Stimulated activated CD8-positive, alpha-beta memory T cell treated with anti-CD3 and anti-CD28 coated beads, Interleukin-2, amount 100 ng/mL, for 1 hour (primary cell): ENCODE measurements around the gene ASIC1.
"Not testable (repeated sequence)": the region's sequence is repeated elsewhere in the genome, so short reads cannot be mapped to it uniquely, and the experiment has no call there.

Experiments used
- DNase-seq, 2 donors: peaks; one replicate each; pipeline ENCODE4 v3.0.0-alpha.2; 2020; ENCODE audit warnings: low read depth in 2 of 2

The ASIC1 gene

DNA sequence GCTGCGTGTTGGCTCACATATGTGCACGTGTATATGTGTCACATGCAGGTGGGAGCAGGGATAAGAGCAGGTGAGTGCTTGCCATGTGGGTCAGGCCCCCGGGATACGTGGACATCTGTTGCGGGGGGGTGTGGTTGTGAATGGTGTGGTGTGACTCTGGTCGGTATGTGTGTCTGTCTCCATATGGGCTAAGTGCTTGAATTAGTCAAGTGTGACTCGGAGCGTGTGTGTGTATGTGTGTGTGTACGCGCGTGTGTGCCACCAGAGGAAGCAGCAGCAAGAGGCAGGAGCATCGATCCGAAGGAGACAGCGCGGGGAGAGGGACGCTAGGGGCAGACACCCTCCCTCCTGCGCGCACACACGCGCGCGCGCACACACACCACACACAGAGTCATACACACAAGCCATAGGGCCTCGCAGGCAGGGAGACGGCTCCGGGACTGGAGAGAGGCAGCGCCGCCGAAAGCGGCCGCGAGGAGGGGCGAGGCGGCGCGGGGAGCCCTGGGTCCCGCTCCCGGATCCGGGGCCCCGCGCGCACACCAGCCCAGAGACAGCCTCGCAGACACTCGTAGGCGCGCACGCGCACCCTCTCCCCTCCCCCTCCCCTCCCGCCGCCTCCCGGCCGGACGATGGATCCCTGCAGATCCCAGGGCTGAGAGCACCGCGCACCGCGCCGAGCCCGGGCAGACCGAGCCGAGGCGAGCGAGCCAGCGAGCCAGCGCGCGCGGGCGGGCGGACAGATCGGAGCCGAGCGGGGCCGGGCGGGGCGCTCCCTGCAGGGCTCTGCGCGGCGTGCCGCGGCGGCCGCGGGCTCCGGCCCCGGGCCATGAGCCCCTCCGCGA, at the start of gene ASIC1:
Gene ASIC1, plus strand, starts transcription at position 597 of the 842 bp plus-strand sequence. CDS start 1,171 bp downstream, outside the sequence.
- peak in 1 of 2 donors; percentile 24 for DNase-seq

DNA sequence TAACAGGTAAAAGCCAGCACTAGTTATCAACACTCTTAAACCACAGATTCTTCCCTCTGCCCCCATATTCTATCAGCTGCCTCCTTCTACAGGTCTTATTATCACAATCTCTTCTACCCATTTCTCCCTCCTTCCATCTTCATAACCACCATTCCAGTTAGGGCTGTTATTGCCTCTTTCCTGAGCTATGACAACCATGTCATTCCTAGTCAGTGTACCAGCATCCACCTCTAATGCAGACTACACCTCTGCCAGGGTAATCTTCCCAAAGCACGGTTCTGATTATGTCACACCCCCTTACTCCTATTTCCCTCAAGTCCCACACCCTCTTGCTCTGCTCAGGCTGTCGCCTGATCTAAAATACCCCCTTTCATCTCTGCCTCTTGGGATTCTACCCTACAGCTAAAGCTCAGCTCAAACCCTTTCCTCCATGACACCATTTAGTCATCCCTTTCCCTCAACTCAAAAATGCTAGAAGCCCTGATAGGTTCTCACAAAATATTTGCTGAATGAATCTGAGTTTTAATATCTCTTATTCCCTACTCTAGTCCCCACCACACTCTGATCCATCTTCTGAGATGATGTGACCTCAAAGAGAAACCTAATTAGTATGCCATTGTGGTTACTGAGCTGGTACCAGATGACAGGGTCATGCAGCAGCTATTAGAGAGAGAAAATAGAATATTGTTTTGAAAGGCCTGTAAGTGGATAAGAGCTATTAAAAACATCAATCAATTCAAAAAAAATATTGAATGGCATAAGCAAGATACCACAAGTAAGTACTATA, 43.8 kb upstream of the ASIC1 start:
- no peak for DNase-seq

DNA sequence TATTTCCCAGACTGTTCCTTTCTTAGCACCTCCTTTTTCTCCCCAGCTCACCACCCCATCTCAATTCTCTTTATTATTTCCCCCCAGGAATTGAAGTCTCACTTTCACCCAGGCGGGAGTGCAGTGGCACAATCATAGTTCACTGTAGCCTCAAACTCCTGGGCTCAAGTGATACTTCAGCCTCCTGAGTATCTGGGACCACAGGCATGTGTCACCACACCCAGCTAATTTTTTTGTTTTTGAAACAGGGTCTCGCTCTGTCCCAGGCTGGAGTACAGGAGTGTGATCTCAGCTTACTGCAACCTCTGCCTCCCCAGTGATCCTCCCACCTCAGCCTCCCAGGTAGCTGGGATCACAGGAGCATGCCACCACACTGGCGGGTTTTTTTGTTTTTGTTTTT, 43.1 kb upstream of the ASIC1 start:
- no peak for DNase-seq

DNA sequence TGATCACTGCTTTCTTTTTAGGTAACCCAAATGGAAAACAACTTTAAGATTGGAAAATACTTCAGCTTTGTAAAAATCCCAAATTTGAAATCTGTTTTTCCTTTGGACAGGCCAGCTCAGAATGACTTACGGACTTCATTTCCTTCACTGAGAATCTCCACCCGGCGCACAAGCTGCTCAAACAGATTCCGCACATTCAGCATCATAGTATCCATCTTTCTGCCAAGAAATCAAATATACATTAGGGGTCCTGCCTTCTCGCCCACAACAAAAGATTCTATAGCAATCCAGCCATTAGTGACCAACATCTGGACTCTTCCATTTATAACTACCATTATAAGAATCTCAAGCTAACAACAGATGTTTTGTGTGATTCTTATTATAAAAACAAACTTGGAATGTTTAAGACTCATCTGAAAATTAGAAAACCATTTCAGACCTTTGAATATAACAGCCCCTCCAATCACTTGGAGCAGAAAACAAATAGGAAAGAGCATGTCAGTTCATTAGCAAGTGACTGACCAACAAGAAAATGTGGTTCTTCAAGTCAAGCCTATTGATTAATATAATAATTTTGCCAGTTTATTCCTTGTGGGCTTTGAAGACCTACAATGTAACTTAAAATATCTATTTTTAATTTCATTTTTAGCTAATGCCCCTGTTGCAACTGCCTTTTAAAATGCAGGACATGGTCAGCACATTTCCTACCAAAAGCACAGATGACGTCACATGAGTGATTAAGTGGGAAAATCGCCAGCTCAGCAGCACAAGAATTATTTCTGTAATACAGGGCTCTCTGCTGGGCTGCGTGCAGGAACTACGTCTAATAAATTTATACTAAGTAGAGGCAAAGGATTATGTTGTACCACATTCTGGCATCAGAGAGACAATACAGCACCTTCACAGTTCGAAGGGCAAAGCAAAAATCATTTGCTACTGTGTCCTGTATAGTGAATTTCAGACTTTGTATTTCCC, 40.6 kb upstream of the ASIC1 start:
- no peak for DNase-seq

DNA sequence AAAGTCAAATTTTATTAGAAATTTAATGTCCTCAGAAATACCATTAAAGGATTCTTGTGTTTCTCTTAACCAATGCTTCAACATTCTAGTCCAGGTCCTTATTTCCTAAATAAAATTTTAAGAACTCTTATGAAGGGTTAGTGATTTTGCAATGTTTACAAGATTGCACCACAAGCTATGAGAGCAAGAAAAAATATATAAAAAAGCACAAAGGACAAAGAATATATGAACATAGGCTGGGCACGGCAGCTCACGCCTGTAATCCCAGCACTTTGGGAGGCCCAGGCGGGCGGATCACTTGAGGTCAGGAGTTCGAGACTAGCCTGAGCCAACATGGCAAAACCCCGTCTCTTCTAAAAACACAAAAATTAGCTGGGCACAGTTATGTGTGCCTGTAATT, 39.8 kb upstream of the ASIC1 start:
- DNase-seq, result no peak

DNA sequence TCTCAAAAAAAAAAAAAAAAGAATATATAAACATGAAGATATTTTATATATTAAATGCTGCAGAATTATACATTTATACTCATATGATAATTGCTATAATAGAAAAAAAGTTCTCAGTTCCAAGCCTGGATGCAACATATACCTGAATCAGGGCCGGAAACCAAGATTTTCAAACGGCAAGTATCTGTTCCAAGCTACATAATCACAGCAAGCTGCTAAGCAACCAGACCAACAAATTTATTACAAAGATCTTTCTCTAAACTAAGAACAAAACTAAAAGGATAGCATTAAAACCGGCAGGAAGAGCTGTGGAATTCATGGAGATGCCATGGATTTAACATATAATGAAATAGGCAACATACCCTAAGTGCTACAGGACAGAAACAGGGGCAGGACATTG, 39.2 kb upstream of the ASIC1 start:
- DNase-seq, result no peak

DNA sequence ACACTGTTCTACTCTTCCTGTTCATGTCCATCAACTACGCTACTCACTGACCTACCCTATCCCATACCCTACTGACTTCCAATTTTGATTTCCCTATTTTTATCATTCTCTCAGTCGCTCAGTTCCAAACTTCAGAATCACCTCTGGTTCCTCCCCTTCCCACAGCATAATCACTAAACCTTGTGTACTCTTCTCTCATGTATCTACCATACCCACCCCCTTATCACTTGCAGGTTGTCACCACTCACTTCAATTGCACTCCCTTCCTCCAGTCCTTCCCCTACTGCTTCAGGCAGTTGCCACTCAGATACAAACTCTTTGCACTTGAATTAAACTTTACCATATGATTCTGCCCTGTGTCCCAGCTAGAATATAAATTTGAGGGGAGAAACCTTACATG, 38.4 kb upstream of the ASIC1 start:
- no peak for DNase-seq

DNA sequence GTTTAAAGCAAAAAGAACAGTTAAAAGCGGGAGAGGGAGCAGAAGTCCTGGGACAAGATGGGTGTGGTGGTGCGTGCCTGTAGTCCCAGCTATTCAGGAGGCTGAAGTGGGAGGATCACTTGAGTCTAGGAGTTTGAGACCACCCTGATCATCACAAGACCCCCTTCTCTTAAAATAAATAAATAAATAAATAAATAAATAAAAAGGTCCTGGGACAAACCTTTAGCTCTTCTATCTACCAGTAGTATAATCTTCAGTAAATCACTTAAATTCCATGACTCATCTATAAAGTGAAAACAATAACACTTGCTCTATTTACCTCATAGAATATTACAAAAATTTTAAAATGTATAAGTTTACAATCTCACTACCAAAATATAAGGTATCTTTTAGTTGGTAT, 37.9 kb upstream of the ASIC1 start:
- DNase-seq, result no peak

DNA sequence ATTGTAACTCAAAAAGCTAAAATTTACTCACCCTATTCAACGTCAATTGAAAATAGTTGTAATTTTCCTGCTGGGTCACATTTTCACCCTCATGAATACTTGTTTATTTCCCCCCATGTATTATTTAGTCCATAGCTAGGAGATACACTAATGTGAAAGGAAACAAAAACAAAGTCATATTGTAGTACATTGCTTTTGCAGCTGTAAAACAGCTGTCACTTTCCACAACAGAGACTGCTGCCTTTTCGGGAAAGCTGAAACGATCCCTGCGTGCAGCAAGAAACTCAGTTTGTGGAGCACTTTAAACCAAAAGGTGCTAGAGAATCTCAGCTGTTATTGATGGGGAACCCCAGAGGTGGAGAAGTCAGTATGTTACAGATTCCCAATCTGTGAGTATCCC, 36.4 kb upstream of the ASIC1 start:
- no peak for DNase-seq

DNA sequence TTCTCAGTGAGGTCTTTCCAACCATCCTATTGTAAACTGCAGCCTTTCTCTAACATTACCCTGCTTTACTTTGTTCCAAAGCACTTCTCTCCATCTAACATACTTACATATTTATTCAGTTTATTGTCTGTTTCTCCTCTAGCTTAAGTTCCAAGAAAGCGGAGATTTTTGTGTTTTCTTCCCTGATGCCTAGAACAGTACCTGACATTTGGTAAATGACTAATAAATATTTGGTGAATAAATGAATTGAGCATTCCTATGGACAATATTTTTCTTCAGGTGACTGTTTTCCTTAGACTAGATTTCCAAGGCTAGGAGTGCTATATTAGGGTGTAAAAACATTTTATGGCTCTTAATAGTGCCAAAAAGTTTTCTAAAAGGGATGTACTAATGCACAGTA, 34.5 kb upstream of the ASIC1 start:
- DNase-seq, result no peak

DNA sequence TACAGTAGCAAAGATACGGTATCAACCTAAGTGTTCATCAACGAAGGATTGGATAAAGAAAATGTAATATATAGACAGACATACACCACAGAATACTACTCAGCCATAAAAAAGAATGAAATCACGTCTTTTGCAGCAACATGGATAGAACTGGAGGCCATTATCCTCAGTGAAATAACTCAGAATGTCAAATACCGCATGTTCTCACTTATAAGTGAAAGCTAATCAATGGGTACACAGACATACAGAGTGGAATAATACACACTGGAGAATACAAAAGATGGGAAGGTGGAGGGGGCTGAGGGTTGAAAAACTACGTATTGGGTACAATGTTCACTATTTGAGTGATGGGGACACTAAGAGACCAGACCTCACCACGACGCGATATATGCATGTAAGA, 33.2 kb upstream of the ASIC1 start:
- DNase-seq, result no peak

DNA sequence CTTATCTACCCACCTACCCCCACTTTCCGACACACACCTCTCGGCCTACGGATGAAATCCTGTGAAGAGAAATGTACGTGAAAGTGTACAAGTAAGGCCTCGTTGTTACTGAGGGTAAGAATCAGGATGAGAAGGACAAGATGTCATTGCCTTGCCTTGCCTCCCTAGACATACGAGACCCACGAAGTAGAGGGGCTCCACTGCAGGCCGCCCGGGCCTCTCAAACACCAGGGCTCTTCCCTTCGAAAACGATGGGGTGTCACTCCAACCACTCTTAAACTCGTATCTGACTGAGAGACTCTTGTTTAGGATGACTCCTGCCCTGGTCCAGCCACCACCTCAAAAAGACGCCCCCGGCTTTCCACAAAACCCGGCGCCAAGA, 32.6 kb upstream of the ASIC1 start:
- no peak for DNase-seq

DNA sequence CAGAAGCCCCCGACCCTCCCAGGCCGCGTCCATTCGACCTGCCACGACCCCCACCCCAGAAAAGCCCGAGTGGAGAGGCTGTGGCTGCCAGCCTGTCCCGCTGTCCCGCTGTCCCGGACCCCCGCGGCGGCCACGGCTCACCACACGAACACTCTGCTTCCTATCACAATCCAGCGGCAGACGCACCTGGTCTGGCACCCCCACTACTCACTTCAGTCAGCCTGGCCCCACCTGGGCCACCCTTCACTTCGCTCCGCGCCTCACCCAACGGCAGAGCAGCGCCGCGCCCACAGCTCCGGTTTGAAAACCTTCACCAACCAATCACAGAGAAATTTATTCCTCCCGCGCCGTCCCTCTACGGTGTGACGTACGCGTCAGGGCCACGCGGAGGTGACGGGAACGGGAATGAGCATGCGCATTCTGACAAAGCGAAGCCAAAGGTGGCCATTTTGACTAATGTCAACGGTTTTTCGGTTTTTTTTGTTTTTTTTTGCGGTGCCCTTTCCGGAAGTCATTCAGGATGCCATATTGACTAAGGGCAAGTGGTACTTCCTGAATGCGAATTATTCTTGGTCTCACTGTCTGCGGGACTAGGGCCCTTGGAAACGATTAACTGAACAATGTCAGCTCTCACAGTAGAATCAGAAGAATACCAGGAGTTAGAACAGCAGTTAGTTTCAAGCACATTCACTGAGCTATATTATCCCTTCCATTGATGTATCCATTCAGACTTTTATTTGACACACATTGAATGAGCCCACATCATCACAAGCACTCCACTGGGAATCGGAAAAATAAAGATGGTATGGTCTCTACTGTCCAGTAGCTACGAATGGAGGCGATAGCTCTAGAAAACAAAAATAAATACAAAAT, 32.0 kb upstream of the ASIC1 start, which contains the start of gene RACGAP1:
Gene RACGAP1, minus strand, starts transcription at position 308 of the 873 bp plus-strand sequence. CDS start 8,779 bp downstream, outside the sequence.
- DNase-seq, result peak; percentile 89 to 90

DNA sequence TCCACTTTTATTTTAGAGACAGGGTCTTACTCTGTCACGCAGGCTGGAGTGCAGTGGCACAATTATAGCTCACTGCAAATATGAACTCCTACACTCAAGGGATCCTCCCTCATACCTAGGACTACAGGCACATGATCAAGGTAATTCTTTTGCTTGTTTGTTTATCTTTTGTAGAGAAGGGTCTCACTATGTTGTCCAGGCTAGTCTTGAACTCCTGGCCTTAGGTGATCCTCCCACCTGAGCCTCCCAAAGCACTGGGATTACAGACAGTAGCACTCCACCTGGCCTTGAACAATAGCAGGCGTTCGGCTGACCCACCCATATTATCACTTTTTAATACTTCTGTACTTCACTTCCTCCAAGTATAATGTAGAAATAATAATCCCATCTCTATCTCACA, 30.7 kb upstream of the ASIC1 start:
- DNase-seq, result no peak

DNA sequence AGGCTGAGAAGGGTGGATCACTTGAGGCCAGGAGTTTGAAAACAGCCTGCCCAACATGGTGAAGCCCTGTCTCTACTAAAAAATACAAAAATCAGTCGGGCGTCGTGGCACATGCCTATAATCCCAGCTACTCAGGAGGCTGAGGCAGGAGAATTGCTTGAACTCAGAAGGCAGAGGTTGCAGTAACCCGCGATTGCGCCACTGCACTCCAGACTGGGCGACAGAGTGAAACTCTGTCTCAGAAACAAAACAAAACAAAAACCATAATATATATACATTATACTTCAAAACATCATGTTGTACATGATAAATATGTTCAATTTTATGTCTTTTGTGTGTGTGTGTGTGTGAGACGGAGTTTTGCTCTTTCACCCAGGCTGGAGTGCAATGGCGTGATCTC, 26.9 kb upstream of the ASIC1 start:
- not testable (repeated sequence) for DNase-seq

DNA sequence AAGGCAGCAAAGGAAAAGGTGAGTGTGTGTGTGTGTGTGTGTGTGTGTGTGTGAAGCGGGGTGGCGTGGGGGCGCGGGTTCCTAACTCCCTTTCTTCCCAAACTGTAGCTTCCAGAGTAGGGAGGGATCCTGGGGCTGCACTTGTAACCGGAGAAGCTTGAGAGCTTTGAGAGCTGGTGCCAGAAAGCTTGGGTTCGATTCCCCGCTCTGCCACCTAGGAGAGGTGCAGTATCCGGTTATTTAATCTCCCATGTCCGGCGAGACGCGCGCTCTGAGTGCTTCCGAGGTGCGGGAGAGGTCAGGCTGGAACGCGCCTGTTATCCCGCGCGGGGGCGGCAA, 24.9 kb upstream of the ASIC1 start:
- no peak for DNase-seq

DNA sequence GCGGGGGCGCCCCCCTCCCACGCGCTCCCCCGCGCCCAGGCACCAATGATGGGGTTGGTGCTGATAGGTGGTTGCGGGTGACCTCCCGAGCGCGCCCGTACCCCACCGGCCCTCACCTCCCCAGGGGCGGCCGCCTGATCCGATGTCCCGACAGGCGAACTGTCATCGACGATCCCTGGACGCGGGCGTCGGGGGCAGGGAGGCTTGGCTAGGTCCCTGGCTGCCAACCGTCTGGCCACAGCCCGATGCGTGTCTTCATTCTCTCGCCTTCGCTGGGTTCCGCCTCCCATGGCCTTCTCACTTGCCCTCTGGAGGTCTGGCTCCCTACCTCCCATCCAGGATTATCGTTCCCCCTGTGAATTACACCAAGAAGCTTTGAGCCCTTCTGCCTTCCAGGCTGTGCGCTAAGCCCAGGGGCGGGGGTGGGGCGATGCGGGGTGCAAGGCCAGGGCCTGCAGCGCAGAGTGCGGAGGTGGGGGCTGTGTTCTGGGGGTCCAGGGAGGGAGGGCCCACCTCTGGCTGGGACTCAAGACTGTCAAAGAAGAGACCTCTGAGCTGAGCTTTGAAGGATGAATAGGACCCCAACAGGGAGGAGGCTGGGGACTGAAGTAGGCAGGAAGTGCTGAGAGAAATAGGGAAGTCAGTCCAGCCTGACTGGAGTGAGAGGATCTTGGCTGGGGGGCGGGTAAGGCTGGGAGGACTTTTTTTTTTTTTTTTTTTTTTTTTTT, 24.4 kb upstream of the ASIC1 start:
- DNase-seq, result no peak

DNA sequence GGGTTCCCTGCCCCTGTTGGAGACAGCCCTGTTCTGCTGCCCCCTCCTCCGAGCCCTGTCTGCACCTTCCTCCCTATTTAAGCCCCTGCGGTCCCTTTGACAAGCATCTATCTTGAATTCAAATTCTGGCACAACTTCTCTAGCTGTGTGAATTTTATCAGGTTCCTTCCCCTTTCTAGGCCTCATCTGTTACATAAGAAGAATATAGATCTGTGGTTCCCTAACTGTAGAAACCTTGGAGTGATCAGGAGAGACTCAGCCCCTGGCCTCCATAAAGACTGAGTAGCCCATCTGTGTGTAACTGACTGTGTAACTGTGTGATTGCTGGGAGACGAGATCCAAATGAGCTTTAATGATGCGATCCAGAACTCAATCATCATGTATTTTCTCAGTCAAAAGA, 19.1 kb upstream of the ASIC1 start:
- DNase-seq, result no peak

DNA sequence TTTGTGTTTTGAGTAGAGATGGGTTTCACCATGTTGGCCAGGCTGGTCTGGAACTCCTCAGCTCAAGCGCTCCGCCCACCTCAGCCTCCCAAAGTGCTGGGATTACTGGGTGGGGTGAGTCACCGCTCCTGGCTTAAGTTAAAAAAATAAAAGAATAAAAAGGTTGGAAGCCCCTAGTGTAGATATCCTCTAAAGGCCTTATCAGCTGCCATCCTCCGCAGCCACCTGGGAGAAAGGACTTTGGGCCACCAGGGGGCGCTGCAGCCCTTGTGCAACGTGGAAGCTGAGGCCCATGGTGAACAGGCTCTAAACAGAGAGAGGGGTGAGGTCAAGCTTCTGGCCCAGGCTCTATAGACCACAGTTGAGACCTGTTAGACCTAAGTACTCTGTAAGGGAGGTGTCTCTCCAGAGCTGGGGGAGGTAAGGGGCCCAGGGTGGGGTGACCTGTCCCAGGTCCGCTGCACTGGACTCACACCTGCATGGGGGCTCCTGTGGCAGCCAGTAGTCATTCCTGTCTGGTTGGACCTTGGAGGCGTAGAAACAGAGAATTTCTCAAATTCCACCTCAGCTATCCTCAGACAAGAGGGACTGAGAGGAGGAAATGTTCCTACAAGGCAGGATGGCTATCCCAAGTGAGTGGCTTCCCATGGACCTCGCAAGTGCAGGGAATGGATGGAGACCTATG, 18.1 kb upstream of the ASIC1 start:
- peak; percentile 70 to 74 for DNase-seq

DNA sequence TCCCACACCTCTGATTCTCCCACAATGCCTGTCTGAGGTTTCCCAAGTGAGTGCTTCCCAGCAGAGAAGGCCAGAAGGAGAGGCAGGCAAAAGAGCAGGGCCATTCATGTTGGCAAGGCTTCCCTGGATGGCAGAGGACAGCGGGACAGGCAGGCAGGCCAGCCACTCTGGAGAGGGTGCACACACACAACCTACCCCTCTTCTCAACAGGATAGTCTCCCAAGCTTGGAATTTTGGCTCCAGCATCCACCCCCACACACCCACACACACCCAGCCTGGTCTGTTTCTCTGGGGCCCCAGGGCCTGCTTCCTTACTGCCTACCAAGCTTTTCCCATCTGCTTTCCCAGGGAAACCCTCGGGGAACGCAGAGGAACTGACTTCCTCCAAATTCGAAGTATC, 16.7 kb upstream of the ASIC1 start:
- no peak for DNase-seq
